Measurements from ENCODE around the gene MYO1C.

- no peak for TF ChIP-seq CTCF (IDR thresholded peaks at IDR 0.05)
- no peak for TF ChIP-seq POLR2A (IDR thresholded peaks at IDR 0.05)
Measured at GRCh38 chr17:1434150-1434549, 58.3 kb downstream of the MYO1C start.
